NCI-H187 (cell line): ENCODE data around the gene ARMH4.

Source experiments
- DNase-seq, 2 experiments: peaks; one replicate each; lab custom pipeline; 2025; lab: John Stamatoyannopoulos, UW

ARMH4 gene

GRCh38 chr14:58152014-58152857 lies at the start of gene ARMH4:
ARMH4 (minus strand) TSS chr14:58152213; CDS start chr14:58139358, 12,855 bp downstream.
- DNase-seq, result peak; percentile 76 to 91

- no peak for DNase-seq
These were observed 48.8 kb upstream of the ARMH4 start for GRCh38 chr14:58200846-58201245.

- no peak for DNase-seq
These were observed 48.4 kb upstream of the ARMH4 start for GRCh38 chr14:58200480-58200841.

- DNase-seq, result peak; percentile 87 to 90
These were observed 47.9 kb upstream of the ARMH4 start, which contains the start of gene ACTR10 for GRCh38 chr14:58199726-58200479. ACTR10 (plus strand) TSS chr14:58200149; CDS start chr14:58200218, 69 bp downstream.

GRCh38 chr14:58198086-58198485 lies 46.1 kb upstream of the ARMH4 start:
- DNase-seq, result no peak

- DNase-seq, result no peak
These were observed 44.2 kb upstream of the ARMH4 start for GRCh38 chr14:58196198-58196597.

- DNase-seq, result no peak
These were observed 41.5 kb upstream of the ARMH4 start for GRCh38 chr14:58193542-58193941.

- no peak for DNase-seq
These were observed 40.0 kb upstream of the ARMH4 start for GRCh38 chr14:58191763-58192601.

- no peak for DNase-seq
These were observed 37.2 kb upstream of the ARMH4 start for GRCh38 chr14:58189176-58189575.

GRCh38 chr14:58177125-58177524 lies 25.1 kb upstream of the ARMH4 start:
- no peak for DNase-seq

GRCh38 chr14:58171090-58171489 lies 19.1 kb upstream of the ARMH4 start:
- DNase-seq, result peak; percentile 50 to 72

GRCh38 chr14:58167891-58168290 lies 15.9 kb upstream of the ARMH4 start:
- no peak for DNase-seq

- no peak for DNase-seq
These were observed 15.0 kb upstream of the ARMH4 start for GRCh38 chr14:58167057-58167456.

GRCh38 chr14:58166005-58166983 lies 14.3 kb upstream of the ARMH4 start:
- peak; percentile 57 to 64 for DNase-seq

- no peak for DNase-seq
These were observed 8.5 kb upstream of the ARMH4 start for GRCh38 chr14:58160561-58160960.

- peak in 1 of 2 experiments; percentile 56 for DNase-seq
These were observed 640 bp downstream of the ARMH4 start for GRCh38 chr14:58151133-58152013.

GRCh38 chr14:58150243-58150805 lies 1.7 kb downstream of the ARMH4 start:
- no peak for DNase-seq

- no peak for DNase-seq
These were observed 2.8 kb downstream of the ARMH4 start for GRCh38 chr14:58149196-58149595.

- no peak for DNase-seq
These were observed 5.6 kb downstream of the ARMH4 start for GRCh38 chr14:58146399-58146798.

GRCh38 chr14:58145936-58146335 lies 6.1 kb downstream of the ARMH4 start:
- no peak for DNase-seq
